Lung (tissue), 12 donors: ENCODE measurements around the gene SSR3. TPM values are rescaled to one million over a fixed set of nuclear protein-coding genes. Genes with fewer than 3 reads are reported as not detected.
A peak's percentile ranks its signal among the peaks of the same experiment; 100 is the strongest.

Experiments used
- ATAC-seq: fragments of 200-7000 bp; cut with Tn5 transposase; one replicate; pipeline ENCODE4 v1.9.1; 2020; ENCODE audit warnings: moderate number of reproducible peaks; ENCODE audit not compliant: insufficient read depth, low FRiP score
- DNase-seq, 3 donors: peaks; one replicate each; pipeline ENCODE4 v3.0.0-alpha.2; 2013 to 2017
- H3K27ac ChIP-seq, 2 donors: one replicate each; pipeline ENCODE4 v1.5.1; 2013; ENCODE audit warnings: mild to moderate bottlenecking in 2 of 2, moderate library complexity in 2 of 2, control low read depth in 1 of 2, inconsistent platforms in 1 of 2, low read depth in 1 of 2, low read length in 1 of 2
- H3K27me3 ChIP-seq, 3 donors: one replicate each; pipeline ENCODE4 v1.5.1; 2013; ENCODE audit warnings: low read length in 2 of 3; ENCODE audit not compliant: control insufficient read depth in 3 of 3, insufficient read depth in 3 of 3
- H3K36me3 ChIP-seq, 4 donors: one replicate each; pipeline ENCODE4 v1.5.1; 2013; ENCODE audit warnings: low read length in 4 of 4, mild to moderate bottlenecking in 1 of 4, moderate library complexity in 1 of 4; ENCODE audit not compliant: control insufficient read depth in 4 of 4, insufficient read depth in 4 of 4
- H3K4me1 ChIP-seq, 5 donors: one replicate each; pipeline ENCODE4 v1.5.1; 2013; ENCODE audit warnings: low read length in 5 of 5, mild to moderate bottlenecking in 2 of 5, moderate library complexity in 1 of 5; ENCODE audit not compliant: control insufficient read depth in 5 of 5, insufficient read depth in 5 of 5
- H3K4me3 ChIP-seq: one replicate; pipeline ENCODE4 v1.5.1; 2013; ENCODE audit warnings: mild to moderate bottlenecking, control low read depth, moderate library complexity
- H3K9ac ChIP-seq, 2 donors: one replicate each; pipeline ENCODE4 v1.5.1; 2013; ENCODE audit warnings: low read length in 2 of 2, control low read depth in 1 of 2; ENCODE audit not compliant: insufficient read depth in 1 of 2
- H3K9me3 ChIP-seq, 4 donors: one replicate each; pipeline ENCODE4 v1.5.1; 2013; ENCODE audit warnings: low read length in 3 of 4, mild to moderate bottlenecking in 1 of 4, moderate library complexity in 1 of 4; ENCODE audit not compliant: control insufficient read depth in 4 of 4, insufficient read depth in 3 of 4
- WGBS, 2 donors: extraction: QIAGEN DNeasy Blood & Tissue Kit; methylation state at CpG; one replicate each; pipeline ENCODE4 v1.1.7; 2013; 5-methylcytosine and 5-hydroxymethylcytosine counted together
- polyA plus RNA-seq, 2 donors: library from polyadenylated mRNA; stranded (reverse); fragments of 200-250 nt; gene quantifications; one replicate each; pipeline ENCODE4 v1.2.1, GENCODE V29; 2013
- total RNA-seq, 2 donors: library from RNA; depleted of rRNA in 1 of 2; stranded (reverse); fragments of >200 nt in 1 of 2; gene quantifications; one replicate each; pipeline ENCODE4 v1.2.1, GENCODE V29; 2014 to 2021
- TF ChIP-seq, protein P1 (sequence below): IDR thresholded peaks from 2 replicates; pipeline ENCODE4 v1.5.1; 2012; ENCODE audit warnings: mild to moderate bottlenecking; ENCODE audit errors: control extremely low read depth, extremely low read depth
- donor health status: control.
- donor health status: control.
- donor health status: Bipolar disorder and iron deficiency.
- donor health status: healthy.
- donor health status: DM: yes; HTN: yes; CAD: no.

The SSR3 gene
- total and polyA plus RNA-seq, 4 donors: 83.7 to 209 (median 188) TPM

DNA sequence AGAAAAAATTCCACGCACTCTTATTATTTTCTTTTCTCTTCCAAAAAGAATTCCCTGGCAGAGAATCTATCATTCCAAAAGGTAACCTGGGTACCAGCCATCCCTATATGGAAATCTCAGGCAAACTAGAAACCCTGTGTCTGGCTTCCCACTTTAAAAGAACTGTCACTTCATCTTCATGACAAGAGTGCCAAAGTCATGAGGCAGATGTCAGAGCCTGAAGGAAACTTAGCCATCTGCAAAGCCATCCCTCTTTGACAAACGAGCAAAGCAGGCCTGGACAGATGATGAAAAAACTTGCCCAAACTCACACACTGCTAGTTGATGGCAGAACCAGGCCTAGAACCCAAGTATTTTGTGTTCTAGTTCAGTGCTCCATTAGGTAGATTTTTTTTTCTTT lies 15.9 kb downstream of the SSR3 start:
- Histone ChIP-seq H3K36me3 (peaks cover 6 to 28% (median 21%) of the 10 kb centered on the region in 4 donors), H3K9me3 (no peaks in the 10 kb centered on the region), H3K27me3 (no peaks in the 10 kb centered on the region), H3K27ac (no peak overlapping the region), H3K9ac (no peak overlapping the region), H3K4me3 (no peak overlapping the region), H3K4me1 (peaks cover 0 to 22% (median 5%) of the 10 kb centered on the region in 5 donors)
- WGBS, 2 donors: 80 to 87% methylated on average over 2 of the region's 2 CpGs
- DNase-seq (no peak), ATAC-seq (no peak)
- TF ChIP-seq, protein P1, sequence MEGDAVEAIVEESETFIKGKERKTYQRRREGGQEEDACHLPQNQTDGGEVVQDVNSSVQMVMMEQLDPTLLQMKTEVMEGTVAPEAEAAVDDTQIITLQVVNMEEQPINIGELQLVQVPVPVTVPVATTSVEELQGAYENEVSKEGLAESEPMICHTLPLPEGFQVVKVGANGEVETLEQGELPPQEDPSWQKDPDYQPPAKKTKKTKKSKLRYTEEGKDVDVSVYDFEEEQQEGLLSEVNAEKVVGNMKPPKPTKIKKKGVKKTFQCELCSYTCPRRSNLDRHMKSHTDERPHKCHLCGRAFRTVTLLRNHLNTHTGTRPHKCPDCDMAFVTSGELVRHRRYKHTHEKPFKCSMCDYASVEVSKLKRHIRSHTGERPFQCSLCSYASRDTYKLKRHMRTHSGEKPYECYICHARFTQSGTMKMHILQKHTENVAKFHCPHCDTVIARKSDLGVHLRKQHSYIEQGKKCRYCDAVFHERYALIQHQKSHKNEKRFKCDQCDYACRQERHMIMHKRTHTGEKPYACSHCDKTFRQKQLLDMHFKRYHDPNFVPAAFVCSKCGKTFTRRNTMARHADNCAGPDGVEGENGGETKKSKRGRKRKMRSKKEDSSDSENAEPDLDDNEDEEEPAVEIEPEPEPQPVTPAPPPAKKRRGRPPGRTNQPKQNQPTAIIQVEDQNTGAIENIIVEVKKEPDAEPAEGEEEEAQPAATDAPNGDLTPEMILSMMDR: no peak

GRCh38 chr3:156536524-156537316 lies 18.2 kb downstream of the SSR3 start:
- DNase-seq (no peak), ATAC-seq (no peak)
- Histone ChIP-seq H3K27me3 (no peaks in the 10 kb centered on the region), H3K9ac (no peak overlapping the region), H3K9me3 (no peaks in the 10 kb centered on the region), H3K4me3 (no peak overlapping the region), H3K4me1 (peaks cover 0 to 11% (median 5%) of the 10 kb centered on the region in 5 donors), H3K36me3 (peaks cover 5 to 12% (median 7%) of the 10 kb centered on the region in 4 donors), H3K27ac (no peak overlapping the region)
- TF ChIP-seq, protein P1: no peak
- 93 to 94% methylated on average over 6 of the region's 6 CpGs for WGBS, 2 donors

DNA sequence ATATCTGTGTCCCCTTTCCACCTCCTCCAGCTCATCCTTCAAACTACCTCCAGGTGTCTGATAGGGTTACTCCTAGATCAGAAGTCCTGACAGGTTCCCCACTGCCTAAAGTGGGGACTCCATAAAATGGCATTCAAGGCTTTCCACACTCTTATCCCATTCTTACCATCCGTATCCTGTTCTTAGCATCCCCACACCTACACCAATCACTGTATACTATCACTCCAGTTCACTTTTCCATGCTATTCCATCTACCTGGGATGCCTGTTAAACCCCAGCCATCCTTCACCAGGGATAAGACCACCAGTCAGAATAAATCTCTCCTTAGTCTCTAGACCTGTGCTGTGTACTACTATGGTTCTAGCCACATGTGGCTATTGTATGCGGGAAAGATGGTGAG lies 19.1 kb downstream of the SSR3 start:
- H3K9ac ChIP-seq: peak overlapping the region in 1 of 2 donors; percentile 19
- H3K36me3 ChIP-seq: peaks cover 2 to 7% (median 4%) of the 10 kb centered on the region in 4 donors
- peaks cover 0 to 2% (median 0%) of the 10 kb centered on the region in 4 donors for H3K9me3 ChIP-seq
- H3K27me3 ChIP-seq: no peaks in the 10 kb centered on the region
- DNase-seq: no peak
- H3K27ac ChIP-seq: peak overlapping the region; percentile 2 to 87
- WGBS, 2 donors: 97 to 100% methylated on average over 2 of the region's 2 CpGs
- H3K4me3 ChIP-seq: no peak overlapping the region
- TF ChIP-seq, protein P1: no peak
- no peak for ATAC-seq
- peaks cover 0 to 11% (median 5%) of the 10 kb centered on the region in 5 donors for H3K4me1 ChIP-seq
